Mesenchymal stem cell (in vitro differentiated cells and primary cell): ENCODE measurements around the gene PEX11G.

Experiments used
- DNase-seq: peaks from one replicate; pipeline ENCODE4 v3.0.0-alpha.2; 2013
- H2AFZ ChIP-seq: one replicate; pipeline ENCODE4 v1.6.1; 2013; ENCODE audit warnings: low read depth, mild to moderate bottlenecking, control low read depth, inconsistent platforms, low read length, moderate library complexity
- H2AK5ac ChIP-seq: 2 replicates; pipeline ENCODE4 v1.6.1; 2013; ENCODE audit warnings: low read length, moderate library complexity, mild to moderate bottlenecking, inconsistent platforms; ENCODE audit not compliant: severe bottlenecking
- H2BK120ac ChIP-seq: one replicate; pipeline ENCODE4 v1.6.1; 2013; ENCODE audit warnings: low read depth, mild to moderate bottlenecking, inconsistent platforms, low read length, moderate library complexity
- H2BK12ac ChIP-seq, 2 experiments: one replicate each; pipeline ENCODE4 v1.6.1; 2013; ENCODE audit warnings: inconsistent platforms in 2 of 2, low read length in 2 of 2, mild to moderate bottlenecking in 2 of 2, moderate library complexity in 2 of 2, control low read depth in 1 of 2
- H2BK15ac ChIP-seq: one replicate; pipeline ENCODE4 v1.6.1; 2013; ENCODE audit warnings: mild to moderate bottlenecking, low read depth, inconsistent platforms; ENCODE audit not compliant: poor library complexity, severe bottlenecking
- H2BK5ac ChIP-seq: 2 replicates; pipeline ENCODE4 v1.6.1; 2013; ENCODE audit warnings: low read depth, mild to moderate bottlenecking, low read length, control low read depth, inconsistent platforms; ENCODE audit not compliant: poor library complexity, severe bottlenecking
- H3K14ac ChIP-seq, 2 experiments: one replicate each; pipeline ENCODE4 v1.6.1; 2013; ENCODE audit warnings: inconsistent platforms in 2 of 2, low read length in 2 of 2, control low read depth in 1 of 2, mild to moderate bottlenecking in 1 of 2, moderate library complexity in 1 of 2
- H3K18ac ChIP-seq, 2 experiments: one replicate each; pipeline ENCODE4 v1.6.1; 2013; ENCODE audit warnings: inconsistent platforms in 2 of 2, low read length in 2 of 2, control low read depth in 1 of 2, low read depth in 1 of 2, mild to moderate bottlenecking in 1 of 2
- H3K23ac ChIP-seq, 2 experiments: one replicate each; pipeline ENCODE4 v1.6.1; 2013; ENCODE audit warnings: inconsistent platforms in 2 of 2, low read length in 2 of 2, mild to moderate bottlenecking in 2 of 2, moderate library complexity in 2 of 2, control low read depth in 1 of 2
- H3K27ac ChIP-seq: 2 replicates; pipeline ENCODE4 v1.5.1; 2013; ENCODE audit warnings: mild to moderate bottlenecking, moderate library complexity, low read length, control low read depth, inconsistent platforms; ENCODE audit not compliant: poor library complexity, severe bottlenecking
- H3K27me3 ChIP-seq, 2 experiments: 2 replicates each; pipeline versions ENCODE4 v1.6.1 to v1.7.0; 2013; ENCODE audit warnings: low read length in 2 of 2, mild to moderate bottlenecking in 2 of 2, moderate library complexity in 2 of 2, control low read depth in 1 of 2, inconsistent platforms in 1 of 2; ENCODE audit not compliant: control insufficient read depth in 1 of 2, insufficient read depth in 1 of 2
- H3K36me3 ChIP-seq, 2 experiments: 2 replicates each; pipeline versions ENCODE4 v1.6.1 to v1.7.0; 2013; ENCODE audit warnings: low read length in 2 of 2, control low read depth in 1 of 2, inconsistent platforms in 1 of 2, low read depth in 1 of 2, mild to moderate bottlenecking in 1 of 2; ENCODE audit not compliant: insufficient read depth in 2 of 2, control insufficient read depth in 1 of 2
- H3K4ac ChIP-seq, 2 experiments: one replicate each; pipeline ENCODE4 v1.6.1; 2013; ENCODE audit warnings: inconsistent platforms in 2 of 2, low read length in 2 of 2, mild to moderate bottlenecking in 2 of 2, moderate library complexity in 2 of 2, control low read depth in 1 of 2, low read depth in 1 of 2
- H3K4me1 ChIP-seq: 2 replicates; pipeline ENCODE4 v1.6.1; 2013; ENCODE audit warnings: low read depth, low read length, control low read depth; ENCODE audit not compliant: control insufficient read depth, insufficient read depth
- H3K4me2 ChIP-seq: 2 replicates; pipeline ENCODE4 v1.6.1; 2013; ENCODE audit warnings: low read length, mild to moderate bottlenecking, inconsistent platforms; ENCODE audit not compliant: poor library complexity, severe bottlenecking
- H3K4me3 ChIP-seq, 2 experiments: 2 replicates each; pipeline versions ENCODE4 v1.5.1 to v1.7.0; 2013; ENCODE audit warnings: low read length in 2 of 2, mild to moderate bottlenecking in 2 of 2, control low read depth in 1 of 2, low read depth in 1 of 2; ENCODE audit not compliant: insufficient read depth in 1 of 2
- H3K79me1 ChIP-seq: replicated peaks from 2 replicates; pipeline ENCODE4 v1.6.1; 2013; ENCODE audit warnings: mild to moderate bottlenecking, control low read depth, low read length, inconsistent platforms; ENCODE audit not compliant: poor library complexity, severe bottlenecking
- H3K9ac ChIP-seq: 2 replicates; pipeline ENCODE4 v1.7.0; 2013; ENCODE audit warnings: mild to moderate bottlenecking, low read length, moderate library complexity
- H3K9me3 ChIP-seq: 2 replicates; pipeline ENCODE4 v1.7.0; 2013; ENCODE audit warnings: mild to moderate bottlenecking, low read length; ENCODE audit not compliant: control insufficient read depth
- H4K8ac ChIP-seq: one replicate; pipeline ENCODE4 v1.6.1; 2013; ENCODE audit warnings: inconsistent platforms, mild to moderate bottlenecking, low read length, moderate library complexity
- H4K91ac ChIP-seq: one replicate; pipeline ENCODE4 v1.6.1; 2013; ENCODE audit warnings: mild to moderate bottlenecking, low read length, inconsistent platforms
- WGBS: methylation state at CpG from one replicate; pipeline ENCODE4 v1.1.7; 2013; ENCODE audit warnings: mixed read lengths; 5-methylcytosine and 5-hydroxymethylcytosine counted together

Gene PEX11G

GRCh38 chr19:7534531-7535046 lies 45.8 kb upstream of the PEX11G start:
- Histone ChIP-seq H3K23ac (peak overlapping the region in 1 of 2 experiments; percentile 95), H3K4me2 (peak overlapping the region; percentile 91), H3K14ac (peak overlapping the region in 1 of 2 experiments; percentile 76), H2AK5ac (no peak overlapping the region), H3K4me3 (peak overlapping the region; percentile 92 to 95), H4K8ac (peak overlapping the region; percentile 92), H2BK5ac (peak overlapping the region; percentile 8), H3K9me3 (no peaks in the 10 kb centered on the region), H3K9ac (peak overlapping the region; percentile 95), H2AFZ (peak overlapping the region; percentile 30), H3K27me3 (no peaks in the 10 kb centered on the region), H2BK15ac (peak overlapping the region; percentile 94), H2BK12ac (peak overlapping the region in 1 of 2 experiments; percentile 81), H4K91ac (peak overlapping the region; percentile 87), H2BK120ac (peak overlapping the region; percentile 11), H3K4me1 (peaks cover 20% of the 10 kb centered on the region), H3K4ac (peak overlapping the region; percentile 85 to 94), H3K36me3 (peaks cover 48 to 51% of the 10 kb centered on the region in 2 experiments), H3K79me1 (peaks cover 30% of the 10 kb centered on the region), H3K27ac (peak overlapping the region; percentile 94), H3K18ac (peak overlapping the region; percentile 93 to 96)
- WGBS = under 1% methylated on average over 27 of the region's 27 CpGs
- peak; percentile 98 for DNase-seq

DNA sequence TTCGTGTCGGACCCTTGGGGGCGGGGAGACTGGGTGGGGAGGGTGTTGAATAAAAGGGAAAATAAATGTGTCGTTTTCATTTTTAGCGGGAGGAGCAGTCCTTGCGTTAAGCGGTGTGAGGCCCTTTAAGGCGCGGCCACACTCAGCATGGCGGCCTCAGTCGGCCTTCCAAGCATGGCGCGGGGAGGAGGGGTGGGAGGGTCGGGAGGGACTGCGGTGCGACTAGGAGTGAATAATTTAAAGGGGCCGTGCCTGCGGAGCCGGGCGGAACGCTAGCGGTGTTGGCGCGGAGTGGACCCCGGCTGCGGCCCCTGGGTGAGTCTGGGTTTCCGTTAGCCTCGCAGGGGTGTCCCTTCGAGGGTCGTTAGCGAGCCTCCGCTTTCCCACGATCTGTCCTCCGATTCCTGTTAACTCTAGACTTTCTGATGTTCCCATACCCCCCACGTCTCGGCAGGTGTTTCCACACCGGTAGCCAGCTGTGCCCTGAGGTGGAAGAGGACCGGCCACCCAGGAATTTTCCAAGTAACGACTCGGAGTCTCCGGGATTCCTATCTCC lies 45.2 kb upstream of the PEX11G start:
- Histone ChIP-seq H3K36me3 (peaks cover 50 to 57% of the 10 kb centered on the region in 2 experiments), H3K4me3 (peak overlapping the region; percentile 92 to 95), H3K4me2 (peak overlapping the region; percentile 91), H3K27me3 (no peaks in the 10 kb centered on the region), H2AK5ac (no peak overlapping the region), H3K79me1 (peaks cover 30% of the 10 kb centered on the region), H2BK120ac (peak overlapping the region; percentile 54), H4K91ac (peak overlapping the region; percentile 43), H3K14ac (no peak overlapping the region), H4K8ac (no peak overlapping the region), H3K4ac (peak overlapping the region; percentile 35 to 80), H3K18ac (peak overlapping the region; percentile 67 to 86), H2AFZ (no peak overlapping the region), H3K23ac (no peak overlapping the region), H3K27ac (peak overlapping the region; percentile 94), H2BK12ac (peak overlapping the region; percentile 21 to 28), H3K9me3 (no peaks in the 10 kb centered on the region), H2BK5ac (no peak overlapping the region), H3K9ac (peak overlapping the region; percentile 95), H3K4me1 (peaks cover 20% of the 10 kb centered on the region), H2BK15ac (peak overlapping the region; percentile 60)
- DNase-seq = peak; percentile 89
- under 1% methylated on average over 39 of the region's 41 CpGs for WGBS

DNA sequence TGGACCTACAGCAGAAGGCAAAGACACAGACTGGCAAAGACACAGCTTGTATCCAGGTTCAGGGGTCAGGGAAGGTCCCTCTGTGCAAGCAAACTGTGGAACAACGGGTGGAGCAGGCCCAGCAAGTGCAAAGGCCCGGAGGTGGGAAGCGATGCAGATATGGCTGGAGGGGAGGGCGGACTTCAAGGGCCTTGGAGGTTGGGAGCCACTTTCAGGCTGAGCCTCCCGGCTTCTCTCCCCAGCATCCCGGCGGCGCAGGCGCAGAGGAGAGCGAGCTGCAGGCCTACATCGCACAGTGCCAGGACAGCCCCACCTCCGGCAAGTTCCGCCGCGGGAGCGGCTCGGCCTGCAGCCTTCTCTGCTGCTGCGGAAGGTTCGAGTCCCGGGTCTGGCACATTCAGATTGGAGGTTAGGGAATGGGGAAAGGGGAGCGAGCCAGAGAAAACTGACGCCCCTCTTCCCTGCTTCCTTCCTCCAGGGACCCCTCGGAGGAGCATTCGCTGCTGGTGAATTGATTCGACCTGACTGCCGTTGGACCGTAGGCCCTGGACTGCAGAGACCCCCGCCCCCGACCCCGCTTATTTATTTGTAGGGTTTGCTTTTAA lies 44.5 kb upstream of the PEX11G start:
- Histone ChIP-seq H2AFZ (no peak overlapping the region), H3K4me2 (peak overlapping the region; percentile 75), H3K36me3 (peaks cover 51 to 57% of the 10 kb centered on the region in 2 experiments), H3K4me1 (peaks cover 20% of the 10 kb centered on the region), H3K18ac (peak overlapping the region; percentile 68 to 83), H2BK120ac (peak overlapping the region; percentile 21), H3K4ac (peak overlapping the region; percentile 66 to 80), H3K23ac (no peak overlapping the region), H3K14ac (peak overlapping the region in 1 of 2 experiments; percentile 36), H3K9ac (peak overlapping the region; percentile 95), H3K9me3 (no peaks in the 10 kb centered on the region), H2AK5ac (peak overlapping the region; percentile 27), H4K8ac (peak overlapping the region; percentile 96), H4K91ac (peak overlapping the region; percentile 90), H3K27ac (peak overlapping the region; percentile 82), H3K27me3 (no peaks in the 10 kb centered on the region), H3K4me3 (peak overlapping the region; percentile 43 to 95), H2BK12ac (peak overlapping the region; percentile 45 to 59), H3K79me1 (peaks cover 24% of the 10 kb centered on the region), H2BK15ac (no peak overlapping the region), H2BK5ac (peak overlapping the region; percentile 34)
- DNase-seq = peak; percentile 37
- WGBS = 38% methylated on average over 20 of the region's 30 CpGs
